HL-60/S4 (cell line): Measurements from ENCODE around the gene RFX3.

ENCODE experiments used
- in situ Hi-C: fragments of 300-500 bp; cut with MboI; formaldehyde crosslinking; loops from 2 replicates; pipeline ENCODE4 v1.14.3; 2022; ENCODE audit warnings: low sequenced_read_pairs

The RFX3 gene

DNA sequence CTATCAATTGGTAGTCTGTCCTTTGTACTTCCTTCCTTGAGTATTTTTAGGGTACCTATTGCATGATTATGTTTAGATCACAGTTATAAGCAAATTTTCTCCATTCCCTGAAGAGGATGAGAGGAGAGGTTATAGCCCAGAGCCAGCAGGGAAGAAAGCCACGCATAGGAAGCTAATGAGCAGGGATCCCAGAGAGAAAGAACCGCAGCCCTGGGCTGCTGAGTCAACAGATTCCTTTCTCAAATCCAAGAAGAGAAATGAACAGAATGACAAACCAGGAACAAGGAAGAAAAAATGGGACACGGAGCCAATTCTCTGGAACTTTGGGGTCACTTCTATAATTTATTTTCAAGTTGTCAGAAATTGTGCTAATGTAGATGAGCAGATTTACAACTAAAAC is 284.5 kb downstream of the RFX3 start:
- in situ Hi-C loops: loop anchor here (25.0 kb wide), 1 partner anchor 196 kb away; no protein-coding TSS in a partner anchor

DNA sequence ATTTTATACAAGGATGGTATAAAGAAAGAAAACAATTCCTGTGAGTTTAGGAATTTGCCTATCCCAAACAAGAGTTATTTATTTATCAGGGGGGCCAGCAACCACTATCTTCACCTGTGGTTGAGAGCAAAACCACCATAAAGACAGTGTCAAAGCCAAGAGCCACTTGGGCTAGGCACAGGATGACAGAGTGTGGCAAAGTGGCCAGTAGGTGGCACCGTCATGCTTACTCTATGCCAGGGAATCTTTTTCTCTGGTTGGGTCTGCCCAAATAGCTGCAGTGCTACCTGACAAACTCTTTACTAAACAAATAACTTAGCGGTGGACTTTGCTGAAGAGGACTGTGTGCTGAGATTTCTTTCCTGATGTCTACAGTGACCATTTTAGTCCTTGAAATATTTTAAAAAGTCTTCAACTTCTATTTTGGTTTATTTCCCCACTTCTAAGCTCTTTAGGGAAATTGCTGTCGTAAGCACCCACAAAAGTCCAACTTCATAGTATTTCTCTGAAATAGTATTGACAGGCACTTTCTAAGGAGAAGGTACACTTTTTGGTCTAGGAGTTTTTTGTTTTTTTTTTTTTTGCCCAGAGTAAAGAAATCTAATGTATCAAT is 285.0 kb downstream of the RFX3 start:
- in situ Hi-C loops: loop anchor here (25.0 kb wide), 1 partner anchor 197 kb away; no protein-coding TSS in a partner anchor

DNA sequence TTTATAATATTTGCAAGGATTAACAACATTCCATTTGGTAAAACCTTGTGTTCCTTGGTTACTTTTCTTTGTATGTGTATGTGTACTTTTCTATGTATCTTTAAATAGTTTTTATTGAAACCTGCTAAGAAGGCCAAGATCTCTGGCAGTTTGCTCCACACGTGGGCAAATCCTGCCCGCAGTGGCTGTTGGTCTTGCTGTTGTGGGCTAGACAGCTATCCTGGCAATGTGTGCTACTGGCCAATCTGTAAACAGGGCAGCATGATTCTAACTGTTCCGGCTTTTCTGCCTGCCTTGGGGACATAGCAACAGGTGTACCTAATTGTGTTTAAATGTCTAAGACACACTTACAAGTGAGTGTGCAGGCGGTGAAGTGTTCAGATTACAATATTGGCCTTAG is 286.6 kb downstream of the RFX3 start:
- in situ Hi-C loops: loop anchor here (25.0 kb wide), 1 partner anchor 198 kb away; no protein-coding TSS in a partner anchor

DNA sequence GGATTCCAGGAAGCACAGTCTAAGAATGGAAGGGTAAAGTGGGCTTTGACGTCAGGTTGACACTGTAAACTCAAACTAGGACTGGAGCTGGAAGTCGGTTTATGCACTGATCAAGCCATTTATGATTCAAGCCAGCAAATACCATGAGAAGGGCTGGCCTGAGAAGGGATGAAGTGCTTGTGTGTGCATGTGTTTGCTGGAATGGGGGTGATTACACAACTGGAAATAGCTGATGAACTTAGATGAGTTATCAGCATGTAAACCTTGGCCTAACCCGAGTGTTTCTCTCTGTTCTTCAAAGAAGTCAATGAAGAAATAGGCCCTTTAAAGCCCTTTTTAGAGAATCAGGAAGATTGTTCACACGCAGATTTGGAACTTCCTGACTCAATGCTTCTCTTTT is 287.6 kb downstream of the RFX3 start:
- in situ Hi-C loops: loop anchor here (25.0 kb wide), 1 partner anchor 199 kb away; no protein-coding TSS in a partner anchor

DNA sequence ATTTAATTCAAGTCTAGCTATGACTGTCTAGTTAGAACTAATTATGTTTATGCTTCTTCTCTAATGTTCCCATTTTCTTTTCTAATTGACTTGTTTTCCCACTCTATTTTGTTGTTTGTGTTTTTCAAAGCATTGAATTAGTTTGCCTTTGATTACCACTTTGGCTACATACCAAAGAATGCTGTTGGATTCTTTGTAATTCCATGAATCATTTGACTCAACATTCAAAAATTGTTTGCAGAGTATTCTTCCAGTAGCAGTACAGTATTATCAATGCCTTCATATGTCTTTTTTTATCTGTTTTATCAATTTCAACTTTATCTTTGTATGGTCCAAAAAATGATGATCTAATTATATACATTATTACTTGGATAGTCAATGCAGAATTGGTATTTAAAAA is 288.7 kb downstream of the RFX3 start:
- in situ Hi-C loops: loop anchor here (25.0 kb wide), 1 partner anchor 200 kb away; no protein-coding TSS in a partner anchor

GRCh38 chr9:3235497-3235896 is 290.3 kb downstream of the RFX3 start:
- in situ Hi-C loops: loop anchor here (25.0 kb wide), 1 partner anchor 202 kb away; no protein-coding TSS in a partner anchor

GRCh38 chr9:3224931-3225330 is 300.9 kb downstream of the RFX3 start:
- in situ Hi-C loops: loop anchor here (25.0 kb wide), 1 partner anchor 212 kb away; no protein-coding TSS in a partner anchor

GRCh38 chr9:3215658-3216057 is 310.1 kb downstream of the RFX3 start:
- in situ Hi-C loops: no loop called here

DNA sequence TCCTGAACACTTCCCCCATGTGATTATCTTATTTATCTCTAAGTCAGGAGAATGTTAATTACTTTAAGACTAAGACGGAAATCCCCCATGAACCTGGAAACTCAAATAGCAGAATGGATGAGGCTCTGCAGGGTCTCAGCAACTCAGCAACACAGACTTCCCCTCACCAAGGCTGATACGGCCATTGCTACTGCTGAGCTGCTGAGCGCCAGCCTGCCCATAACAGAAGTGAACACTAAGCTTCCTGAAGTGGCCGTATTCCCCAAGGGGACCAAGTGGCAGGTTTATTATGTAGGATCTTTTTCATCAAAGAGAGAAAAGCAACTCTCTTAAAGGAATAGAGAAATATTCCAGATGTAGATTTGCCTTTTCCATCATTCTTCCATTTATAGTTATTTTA is 311.1 kb downstream of the RFX3 start:
- in situ Hi-C loops: no loop called here

- in situ Hi-C loops: no loop called here
Observed at GRCh38 chr9:3205421-3206095, 320.2 kb downstream of the RFX3 start.

DNA sequence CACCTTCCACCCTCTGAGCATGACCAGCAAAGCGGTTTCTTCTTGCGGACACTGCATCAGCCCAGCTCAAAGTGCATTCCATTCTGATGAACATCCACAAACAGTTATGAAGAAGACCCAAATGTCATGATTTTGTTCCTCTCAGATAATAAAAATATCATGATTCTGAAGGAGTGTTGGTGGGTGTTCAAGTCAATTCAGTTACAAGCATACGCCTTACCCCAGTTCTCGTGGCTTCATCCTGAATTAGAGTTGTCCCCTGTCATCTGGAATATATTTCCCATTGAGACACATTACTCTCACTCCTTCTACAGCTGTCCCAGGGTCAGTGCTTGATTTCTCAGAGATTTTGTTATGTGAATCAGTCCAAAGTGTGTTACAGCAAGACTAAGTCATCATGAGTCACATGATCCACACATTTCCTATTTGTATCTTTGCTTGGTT is 325.4 kb downstream of the RFX3 start:
- in situ Hi-C loops: no loop called here

DNA sequence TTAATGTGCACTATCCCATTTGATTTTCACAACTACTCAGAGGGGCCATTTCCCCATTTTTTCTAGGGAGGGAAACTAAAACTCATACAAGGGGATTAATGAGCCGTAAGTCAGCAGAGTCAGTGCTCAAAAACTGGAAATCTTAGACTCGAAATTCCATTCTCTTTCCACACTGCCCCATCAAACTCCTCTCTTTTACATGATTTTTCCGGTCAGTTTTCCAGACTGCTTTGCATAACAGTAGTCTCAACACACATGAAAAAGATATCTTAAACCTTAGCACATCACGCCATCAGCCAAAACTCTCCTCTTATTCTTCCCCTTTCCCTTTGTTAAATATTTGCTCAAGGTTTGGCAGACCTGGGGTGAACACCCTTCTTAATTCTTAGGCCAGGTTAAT is 332.0 kb downstream of the RFX3 start:
- in situ Hi-C loops: loop anchor here (25.0 kb wide), 1 partner anchor 331 kb away; no protein-coding TSS in a partner anchor

DNA sequence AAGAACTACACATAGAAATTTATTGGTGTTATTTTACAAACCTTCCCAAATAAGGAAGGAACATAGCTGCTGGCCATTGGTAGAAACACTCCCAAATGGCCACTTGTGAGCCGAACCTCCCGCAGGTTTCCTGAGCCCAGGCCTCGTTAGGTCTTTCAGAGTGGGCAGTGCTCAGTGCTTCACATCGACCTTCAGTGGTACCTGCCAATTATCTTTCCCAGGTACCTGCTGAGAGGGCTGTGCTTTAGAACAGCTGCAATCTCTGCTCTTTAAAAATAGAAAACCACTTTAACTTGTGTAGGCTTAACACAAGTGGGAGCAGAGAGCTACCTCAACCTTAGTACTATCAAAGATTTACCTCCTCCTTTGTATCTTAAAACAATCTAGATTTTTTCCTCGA is 334.1 kb downstream of the RFX3 start:
- in situ Hi-C loops: loop anchor here (25.0 kb wide), 1 partner anchor 329 kb away; no protein-coding TSS in a partner anchor

DNA sequence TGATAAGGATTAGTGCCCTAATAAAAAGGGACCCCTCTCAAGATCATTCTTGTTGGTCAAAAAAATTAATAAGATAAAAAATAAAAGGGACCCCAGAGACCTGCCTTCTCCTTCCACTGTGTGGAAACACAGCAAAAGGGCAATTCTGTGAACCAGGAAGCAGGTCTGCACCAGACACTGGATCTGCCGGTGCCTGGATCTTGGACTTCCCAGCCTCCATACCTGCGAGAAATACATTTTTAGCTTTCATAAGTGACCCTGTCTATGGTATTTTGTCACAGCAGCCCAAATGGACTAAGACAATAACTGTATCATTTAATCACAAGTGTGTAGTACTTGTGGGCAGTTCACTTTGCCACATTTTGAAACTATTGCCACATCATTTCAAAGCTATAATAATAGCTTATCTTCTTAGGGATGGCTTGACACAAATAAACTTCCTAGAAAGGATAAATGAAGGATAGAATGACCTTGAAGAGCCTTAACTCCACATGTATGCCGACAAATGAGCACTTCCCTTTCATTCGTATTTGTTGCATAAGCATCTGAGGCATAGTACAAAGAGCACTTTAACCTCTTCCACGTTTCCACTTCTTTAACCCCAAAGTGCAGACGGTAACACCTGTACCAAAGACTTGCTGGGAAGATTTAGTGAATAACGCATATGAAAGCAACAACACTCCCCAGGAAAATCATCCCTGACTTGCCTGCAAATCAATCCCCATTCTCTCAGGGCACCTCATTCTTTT is 336.5 kb downstream of the RFX3 start:
- in situ Hi-C loops: loop anchor here (25.0 kb wide), 1 partner anchor 327 kb away; no protein-coding TSS in a partner anchor

GRCh38 chr9:3186751-3187150 is 339.1 kb downstream of the RFX3 start:
- in situ Hi-C loops: loop anchor here (25.0 kb wide), 1 partner anchor 324 kb away; no protein-coding TSS in a partner anchor

- in situ Hi-C loops: loop anchor here (25.0 kb wide), 1 partner anchor 319 kb away; no protein-coding TSS in a partner anchor
Observed at GRCh38 chr9:3181049-3181953, 344.5 kb downstream of the RFX3 start.

- in situ Hi-C loops: loop anchor here (25.0 kb wide), 1 partner anchor 318 kb away; no protein-coding TSS in a partner anchor
Observed at GRCh38 chr9:3180696-3181048, 345.1 kb downstream of the RFX3 start.

DNA sequence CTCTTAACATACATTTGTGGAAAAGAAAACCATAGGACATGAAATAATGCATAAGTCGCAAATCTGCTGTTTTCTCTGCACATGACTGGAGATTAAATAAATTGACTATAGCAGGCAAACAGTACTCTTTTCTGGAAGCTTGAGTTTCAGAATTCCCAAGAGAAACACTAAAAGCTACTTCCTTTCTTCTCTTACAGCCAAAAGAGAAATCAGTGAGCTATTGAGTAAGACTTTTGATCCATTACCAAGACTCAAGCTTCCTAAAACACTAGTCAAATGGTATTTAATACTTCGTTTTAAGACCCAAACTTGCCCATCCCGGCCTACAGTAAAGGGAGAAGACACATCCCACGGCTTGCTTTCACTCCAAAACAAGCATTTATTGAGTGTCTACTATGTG is 346.1 kb downstream of the RFX3 start:
- in situ Hi-C loops: loop anchor here (25.0 kb wide), 1 partner anchor 317 kb away; no protein-coding TSS in a partner anchor

- in situ Hi-C loops: loop anchor here (25.0 kb wide), 1 partner anchor 316 kb away; no protein-coding TSS in a partner anchor
Observed at GRCh38 chr9:3177936-3178335, 347.9 kb downstream of the RFX3 start.
